ENCODE results near the gene ZCCHC24.

Gene ZCCHC24

DNA sequence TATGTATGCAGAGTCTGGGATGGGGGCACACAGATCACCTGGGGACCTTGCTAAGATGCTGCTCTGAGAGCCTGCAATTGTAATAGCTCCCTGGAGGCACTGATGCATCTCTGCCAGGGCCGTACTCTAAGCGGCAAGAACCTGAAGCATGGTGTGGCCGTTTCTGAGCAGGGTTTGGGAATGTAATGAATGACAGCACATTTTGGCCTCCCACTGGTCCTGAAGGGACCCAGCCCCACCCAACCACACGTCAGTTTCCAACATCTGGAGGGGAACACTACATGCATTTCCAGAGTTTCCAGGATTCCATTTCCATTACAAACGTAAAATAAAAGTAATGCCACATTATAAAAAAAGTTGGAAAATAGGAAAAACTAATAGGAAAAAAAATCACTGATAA is 14.0 kb downstream of the ZCCHC24 start:
- no peak for DNase-seq (ENCODE audit: low spot score)

- no peak for DNase-seq (ENCODE audit: low spot score)
These were observed 14.5 kb downstream of the ZCCHC24 start for GRCh38 chr10:79430936-79431335.

GRCh38 chr10:79430325-79430905 is 15.0 kb downstream of the ZCCHC24 start:
- DNase-seq (ENCODE audit: low spot score), result no peak

DNA sequence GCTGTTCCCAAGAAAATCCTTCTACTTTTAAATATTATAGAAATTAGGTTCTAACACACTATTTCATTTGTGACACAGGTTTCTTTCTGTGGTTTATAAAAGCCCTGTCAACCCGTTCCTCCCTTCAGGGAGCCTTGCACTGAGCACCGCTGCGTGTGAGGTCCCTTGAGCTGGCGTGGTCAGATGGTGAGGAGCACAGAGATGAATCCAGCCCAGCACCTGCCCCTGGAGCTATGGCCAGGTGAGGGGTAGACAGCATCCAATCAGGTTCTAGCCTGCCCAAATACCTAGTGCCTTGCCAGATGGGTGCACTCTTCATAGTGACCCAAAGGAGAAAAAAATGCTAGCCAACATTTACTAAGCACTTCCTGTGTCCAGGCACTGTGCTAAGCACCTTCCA is 15.7 kb downstream of the ZCCHC24 start:
- DNase-seq (ENCODE audit: low spot score), result no peak

DNA sequence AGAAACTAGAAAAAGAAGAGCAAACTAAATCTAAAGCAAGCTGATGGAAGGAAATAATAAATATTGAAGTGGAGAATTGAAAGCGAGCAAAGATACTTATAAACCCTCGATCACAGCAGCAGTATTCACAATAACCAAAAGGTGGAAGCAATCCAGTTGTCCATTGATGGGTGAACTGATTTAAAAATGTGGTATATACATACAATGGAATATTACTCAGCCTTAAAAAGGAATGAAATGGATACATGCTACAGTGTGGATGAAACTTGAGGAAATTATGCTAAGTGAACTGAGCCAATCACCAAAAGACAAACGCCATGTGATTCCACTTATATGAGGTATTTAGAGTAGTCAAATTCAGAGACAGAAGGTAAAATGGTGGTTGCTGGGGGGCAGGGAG is 17.5 kb downstream of the ZCCHC24 start:
- no peak for DNase-seq (ENCODE audit: low spot score)

DNA sequence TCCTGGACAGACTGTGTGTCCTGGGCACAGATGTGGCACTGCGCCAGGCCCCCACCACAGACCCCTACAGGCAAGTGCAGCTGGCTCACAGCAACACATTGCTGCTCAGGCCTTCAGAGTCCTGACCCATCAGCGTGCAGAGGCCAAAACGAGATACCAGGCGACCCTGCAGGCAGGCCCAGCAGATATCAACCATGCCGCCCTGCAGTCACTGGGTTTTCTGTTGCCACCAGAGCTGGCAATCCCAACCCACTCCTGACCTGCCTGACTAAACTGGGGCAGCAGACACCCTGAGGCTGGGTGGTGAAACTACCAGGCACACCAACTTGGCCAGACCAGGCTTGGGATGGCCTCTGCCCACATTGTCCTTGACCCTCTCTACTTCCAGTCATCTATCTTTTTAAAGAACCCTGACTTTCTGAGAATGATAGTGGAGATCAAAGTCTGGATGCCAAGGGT is 20.3 kb downstream of the ZCCHC24 start:
- no peak for DNase-seq (ENCODE audit: low spot score)

GRCh38 chr10:79424221-79425073 is 21.0 kb downstream of the ZCCHC24 start:
- no peak for DNase-seq (ENCODE audit: low spot score)

DNA sequence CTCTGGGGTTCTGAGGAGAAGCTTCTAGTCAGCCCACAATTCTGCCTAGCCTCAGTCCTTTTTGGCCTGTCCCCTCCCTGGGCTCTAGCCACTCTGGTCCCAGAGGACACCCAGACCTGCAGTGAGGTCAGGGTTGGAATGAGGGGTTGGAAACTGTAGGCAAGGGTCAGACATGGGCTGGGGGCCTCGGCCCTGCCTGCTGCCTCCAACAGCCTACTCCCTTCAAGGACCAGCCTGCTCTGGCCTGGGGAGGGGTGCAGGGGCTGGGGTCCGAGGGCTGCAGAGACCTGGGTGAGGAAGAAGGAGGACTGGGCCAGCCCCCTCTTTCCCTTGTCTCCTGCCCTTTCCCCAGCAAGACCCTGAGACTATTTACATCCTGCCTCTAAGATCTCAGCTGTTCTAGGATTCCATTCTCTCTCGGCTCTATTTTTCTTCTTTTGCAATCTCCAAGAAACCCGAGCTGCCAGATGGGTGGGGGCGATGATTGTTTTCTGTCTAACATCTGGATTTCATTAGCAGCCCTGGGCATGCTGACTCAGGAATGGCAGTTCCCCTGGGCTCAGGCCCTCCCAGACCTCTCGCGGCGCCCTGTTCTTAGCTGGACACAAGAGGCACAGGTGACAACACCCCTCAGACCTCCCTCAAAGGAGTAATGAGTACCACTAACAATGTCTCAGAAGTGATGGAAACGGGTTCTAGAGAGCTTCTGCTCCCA is 23.1 kb downstream of the ZCCHC24 start:
- no peak for DNase-seq (ENCODE audit: low spot score)

- no peak for DNase-seq (ENCODE audit: low spot score)
These were observed 24.3 kb downstream of the ZCCHC24 start for GRCh38 chr10:79420974-79421688.

- DNase-seq (ENCODE audit: low spot score), result no peak
These were observed 26.4 kb downstream of the ZCCHC24 start for GRCh38 chr10:79418886-79419595.

DNA sequence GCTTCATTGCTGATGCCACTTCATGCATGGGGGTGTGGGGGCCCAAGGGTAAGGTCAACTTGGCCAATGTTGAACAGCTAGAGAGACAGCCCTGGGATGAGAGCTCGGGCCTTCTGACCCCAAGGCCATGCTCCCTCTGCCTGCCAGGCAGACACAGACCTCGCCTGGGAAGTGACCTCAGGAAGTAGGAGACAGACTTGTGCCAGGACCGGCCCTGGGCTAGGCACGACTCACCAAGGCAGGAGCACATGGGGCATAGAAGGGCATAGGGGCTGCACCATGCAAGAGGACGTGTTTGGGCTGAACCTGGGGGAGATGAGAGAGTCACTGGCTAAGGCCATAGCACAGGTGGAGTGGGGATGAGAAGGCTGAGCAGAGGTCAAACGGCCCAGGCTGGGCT is 27.1 kb downstream of the ZCCHC24 start:
- DNase-seq (ENCODE audit: low spot score), result no peak

DNA sequence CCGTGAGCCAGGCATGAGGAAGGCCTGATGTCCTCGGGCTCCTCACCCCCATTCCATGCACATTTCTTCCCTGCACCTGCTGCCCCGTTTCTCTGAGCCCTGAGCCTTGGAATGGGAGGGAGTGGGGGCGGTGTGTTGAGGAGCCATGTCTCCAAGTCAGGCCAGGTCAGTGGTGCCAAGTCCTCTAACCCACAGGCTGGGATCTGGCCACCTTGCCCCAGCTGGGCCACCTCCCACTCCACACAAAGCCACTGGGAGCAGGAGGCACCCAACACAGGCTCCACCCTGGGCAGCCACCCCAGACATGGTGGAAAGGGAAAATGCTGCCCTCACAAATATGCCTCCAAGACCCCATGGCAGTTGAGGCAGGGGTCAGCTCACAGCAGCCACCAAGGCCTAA is 27.7 kb downstream of the ZCCHC24 start:
- no peak for DNase-seq (ENCODE audit: low spot score)

DNA sequence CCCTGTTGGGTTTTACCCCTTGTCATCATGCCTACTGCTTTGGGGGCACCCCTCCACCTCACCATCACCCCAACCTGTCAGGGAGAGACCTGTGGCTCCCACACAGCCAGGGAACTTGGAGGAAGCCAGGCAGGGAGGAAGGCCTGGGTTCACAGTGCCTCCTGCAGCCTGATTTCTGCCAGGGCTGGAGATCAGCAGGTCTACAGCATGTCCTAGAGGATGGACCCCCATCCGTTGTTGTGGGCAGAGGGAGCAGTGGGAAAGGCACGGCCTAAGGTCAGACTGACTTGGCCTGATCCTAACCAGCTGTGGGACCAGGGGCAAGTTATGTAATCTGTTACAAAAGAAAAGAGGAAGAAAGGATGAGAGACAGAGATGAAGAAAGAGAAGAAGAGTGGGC is 28.2 kb downstream of the ZCCHC24 start:
- no peak for DNase-seq (ENCODE audit: low spot score)

- no peak for DNase-seq (ENCODE audit: low spot score)
These were observed 28.7 kb downstream of the ZCCHC24 start for GRCh38 chr10:79416578-79417255.

- no peak for DNase-seq (ENCODE audit: low spot score)
These were observed 29.5 kb downstream of the ZCCHC24 start for GRCh38 chr10:79415736-79416577.

GRCh38 chr10:79414714-79415113 is 30.7 kb downstream of the ZCCHC24 start:
- no peak for DNase-seq (ENCODE audit: low spot score)

DNA sequence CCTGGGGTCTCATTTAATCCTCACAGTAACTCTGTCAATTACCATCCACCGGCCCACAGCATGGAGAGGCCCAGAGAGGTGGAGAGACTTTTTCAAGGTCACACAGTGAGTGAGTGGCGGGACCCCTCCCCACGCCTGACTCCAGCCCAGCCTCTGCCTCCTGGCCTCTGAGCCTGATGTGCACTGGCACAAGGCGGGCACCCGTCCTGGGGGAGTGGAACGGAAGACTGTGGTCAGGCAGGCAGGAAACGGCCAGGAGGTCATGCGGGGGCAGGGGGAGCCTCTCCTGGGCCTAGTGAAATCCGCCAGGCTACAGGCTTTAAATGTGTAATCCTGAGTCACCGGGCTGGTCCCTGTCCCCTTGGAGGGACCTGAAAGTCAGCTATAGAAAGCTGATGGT is 32.2 kb downstream of the ZCCHC24 start:
- no peak for DNase-seq (ENCODE audit: low spot score)

- no peak for DNase-seq (ENCODE audit: low spot score)
These were observed 32.9 kb downstream of the ZCCHC24 start for GRCh38 chr10:79412516-79412915.

DNA sequence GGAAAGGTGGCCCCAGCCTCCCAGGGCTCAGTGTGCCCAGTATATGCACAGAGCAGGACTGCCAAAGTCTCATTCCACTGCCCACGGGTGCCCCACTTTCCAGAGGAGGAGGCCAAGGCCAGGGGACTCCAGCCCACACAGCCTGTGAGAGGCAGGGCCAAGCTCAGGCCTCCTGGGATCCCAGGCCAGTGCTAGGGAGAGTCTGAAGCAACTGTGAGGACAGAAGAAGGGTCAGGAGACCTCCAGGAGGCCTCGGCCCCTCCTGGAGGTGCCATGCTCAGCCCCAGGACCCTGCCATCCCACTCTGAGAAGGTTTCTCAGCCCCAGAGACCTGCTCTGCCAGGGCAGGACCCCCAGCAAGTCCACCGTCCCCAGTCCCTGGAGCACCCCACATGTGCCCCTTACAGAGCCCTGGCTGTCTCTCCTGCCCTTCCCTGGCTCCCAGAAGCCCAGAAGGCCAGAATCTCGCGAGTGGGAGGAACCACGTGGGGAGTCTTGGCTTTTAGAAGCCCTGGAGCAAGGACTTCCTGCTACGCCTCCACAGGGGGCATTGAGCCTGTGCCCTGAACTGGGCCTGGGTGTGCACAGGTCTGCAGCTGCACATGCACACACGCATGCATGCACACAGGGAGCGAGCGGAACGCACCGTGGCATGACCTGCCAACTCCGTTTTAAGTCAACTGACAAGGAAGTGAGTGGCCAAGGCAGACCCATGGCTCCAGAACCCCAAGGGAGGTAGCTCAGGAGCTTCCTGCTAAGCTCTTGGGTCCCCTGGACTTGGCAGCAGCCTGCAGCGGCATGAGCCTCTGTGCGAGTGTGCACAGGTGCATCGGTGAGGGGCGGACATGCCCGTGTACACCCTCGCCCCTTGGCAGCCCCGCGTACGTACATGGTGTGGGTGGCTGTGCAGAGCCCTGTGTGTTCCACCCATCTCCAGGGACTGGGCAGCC is 33.6 kb downstream of the ZCCHC24 start:
- no peak for DNase-seq (ENCODE audit: low spot score)

Data from putamen (tissue), 1 donor.